GM20000 (cell line): ENCODE data around the gene VPS26C.
A peak's percentile ranks its signal among the peaks of the same experiment; 100 is the strongest.

ENCODE experiments used
- DNase-seq: peaks from one replicate; pipeline ENCODE4 v3.0.0; 2012; ENCODE audit warnings: low spot score
- TF ChIP-seq, protein P1 (sequence below): IDR thresholded peaks from 2 replicates; pipeline ENCODE4 v1.5.1; 2012; ENCODE audit warnings: mild to moderate bottlenecking, control low read depth; ENCODE audit errors: extremely low read depth, missing control alignments

Gene VPS26C

GRCh38 chr21:37214952-37215351 lies 52.2 kb downstream of the VPS26C start:
- no peak for DNase-seq
- TF ChIP-seq, protein P1, sequence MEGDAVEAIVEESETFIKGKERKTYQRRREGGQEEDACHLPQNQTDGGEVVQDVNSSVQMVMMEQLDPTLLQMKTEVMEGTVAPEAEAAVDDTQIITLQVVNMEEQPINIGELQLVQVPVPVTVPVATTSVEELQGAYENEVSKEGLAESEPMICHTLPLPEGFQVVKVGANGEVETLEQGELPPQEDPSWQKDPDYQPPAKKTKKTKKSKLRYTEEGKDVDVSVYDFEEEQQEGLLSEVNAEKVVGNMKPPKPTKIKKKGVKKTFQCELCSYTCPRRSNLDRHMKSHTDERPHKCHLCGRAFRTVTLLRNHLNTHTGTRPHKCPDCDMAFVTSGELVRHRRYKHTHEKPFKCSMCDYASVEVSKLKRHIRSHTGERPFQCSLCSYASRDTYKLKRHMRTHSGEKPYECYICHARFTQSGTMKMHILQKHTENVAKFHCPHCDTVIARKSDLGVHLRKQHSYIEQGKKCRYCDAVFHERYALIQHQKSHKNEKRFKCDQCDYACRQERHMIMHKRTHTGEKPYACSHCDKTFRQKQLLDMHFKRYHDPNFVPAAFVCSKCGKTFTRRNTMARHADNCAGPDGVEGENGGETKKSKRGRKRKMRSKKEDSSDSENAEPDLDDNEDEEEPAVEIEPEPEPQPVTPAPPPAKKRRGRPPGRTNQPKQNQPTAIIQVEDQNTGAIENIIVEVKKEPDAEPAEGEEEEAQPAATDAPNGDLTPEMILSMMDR, result no peak

DNA sequence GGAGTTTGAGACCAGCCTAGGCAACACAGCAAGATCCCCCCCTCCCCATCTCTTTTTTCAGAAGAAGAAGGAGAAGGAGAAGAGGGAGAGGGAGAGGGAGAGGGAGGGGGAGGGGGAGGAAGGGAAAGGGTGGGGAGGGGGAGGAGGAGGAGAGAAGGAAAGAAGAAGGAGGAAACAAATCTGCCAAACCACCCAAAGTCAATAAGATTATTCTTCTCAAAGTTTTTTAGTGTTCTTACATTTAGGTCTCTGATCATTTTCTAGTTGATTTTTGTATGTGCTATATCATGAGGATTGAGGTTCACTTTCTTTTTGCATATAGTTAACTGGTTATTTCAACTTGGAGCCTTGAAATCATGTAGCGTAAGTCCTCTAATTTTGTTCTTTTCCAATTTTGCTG lies 56.3 kb downstream of the VPS26C start:
- no peak for DNase-seq
- TF ChIP-seq, protein P1, result no peak

DNA sequence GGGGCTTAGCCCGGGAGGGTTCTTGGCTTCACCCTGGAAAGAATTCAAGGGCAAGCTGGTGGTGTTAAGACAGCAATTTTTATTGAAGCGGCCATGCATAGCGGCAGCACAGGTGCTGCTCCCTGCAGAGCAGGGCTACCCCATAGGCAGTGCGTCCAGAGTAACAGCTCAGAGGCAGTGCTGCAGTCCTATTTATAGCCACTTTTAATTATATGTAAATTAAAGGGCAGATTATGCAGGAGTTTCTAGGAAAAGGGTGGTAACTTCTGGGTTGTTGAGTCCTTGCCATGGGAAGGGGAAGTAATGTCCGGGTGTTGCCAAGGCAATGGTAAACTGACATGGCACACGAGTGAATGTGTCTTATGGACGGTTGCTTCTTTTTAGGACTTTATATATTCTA lies 57.0 kb downstream of the VPS26C start:
- no peak for DNase-seq

DNA sequence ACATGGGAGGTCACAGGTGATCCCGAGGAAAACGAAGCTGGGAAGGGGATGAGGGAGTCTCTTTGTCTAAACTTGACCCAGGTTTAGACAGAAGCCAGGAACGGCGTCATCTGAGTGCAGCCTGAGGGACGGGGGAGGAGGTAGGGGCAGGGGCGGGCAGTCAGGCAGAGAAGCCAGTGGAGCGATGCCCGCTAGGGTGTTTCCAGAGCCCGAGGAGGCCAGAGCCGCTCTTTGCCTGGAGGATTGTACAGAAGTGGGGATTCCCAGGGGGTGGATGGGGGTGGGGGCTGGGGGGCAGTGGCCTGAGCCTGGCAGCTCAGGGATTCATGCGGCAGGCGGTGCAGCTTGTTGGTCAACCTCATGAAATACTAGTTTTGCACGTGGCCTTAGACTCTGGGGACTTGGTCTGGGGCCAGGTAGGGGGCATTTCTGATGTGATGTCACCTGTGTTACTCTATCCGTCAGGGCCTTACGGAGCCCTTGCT lies 58.4 kb downstream of the VPS26C start:
- TF ChIP-seq, protein P1, result no peak

More for the DNA sequence above, 57.0 kb downstream of the VPS26C start:
- TF ChIP-seq, protein P1, result no peak

DNA sequence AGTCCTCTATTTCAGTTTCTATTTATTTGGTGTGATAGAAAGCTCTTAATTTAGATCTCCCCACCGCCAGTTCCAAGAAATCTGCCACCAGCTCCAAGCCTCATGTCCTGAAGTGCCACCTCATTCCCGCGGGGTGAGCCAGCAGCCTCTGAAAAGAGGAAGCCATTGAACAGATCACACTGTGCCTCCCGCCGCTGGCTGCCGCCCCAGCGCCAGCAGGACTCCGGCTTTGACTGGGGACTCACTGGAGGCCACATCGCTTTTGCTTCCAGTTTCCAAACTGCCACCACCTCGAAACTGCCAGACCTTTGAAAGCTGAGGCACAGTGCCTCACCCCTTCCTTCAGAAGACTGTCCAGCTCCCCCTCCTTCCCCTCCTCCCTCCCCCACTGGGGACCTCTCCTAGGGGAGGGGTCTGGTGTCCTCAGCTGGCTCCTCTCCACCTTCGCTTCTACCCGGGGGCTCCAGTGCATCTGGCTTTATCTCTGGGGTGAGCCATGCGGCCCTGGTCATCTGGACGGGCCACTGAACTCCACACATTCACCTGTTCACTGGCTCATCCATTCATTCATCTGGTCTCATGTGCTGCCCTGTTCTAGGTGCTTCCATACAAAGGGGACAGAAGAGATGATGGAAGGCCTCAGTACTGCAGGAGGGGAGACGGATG lies 58.9 kb downstream of the VPS26C start:
- DNase-seq, result peak; percentile 78
- TF ChIP-seq, protein P1, result no peak

More for the DNA sequence above, 58.4 kb downstream of the VPS26C start:
- peak; percentile 73 for DNase-seq

- DNase-seq, result peak; percentile 57
- TF ChIP-seq, protein P1, result no peak
Observed at GRCh38 chr21:37207441-37208009, 59.6 kb downstream of the VPS26C start.

DNA sequence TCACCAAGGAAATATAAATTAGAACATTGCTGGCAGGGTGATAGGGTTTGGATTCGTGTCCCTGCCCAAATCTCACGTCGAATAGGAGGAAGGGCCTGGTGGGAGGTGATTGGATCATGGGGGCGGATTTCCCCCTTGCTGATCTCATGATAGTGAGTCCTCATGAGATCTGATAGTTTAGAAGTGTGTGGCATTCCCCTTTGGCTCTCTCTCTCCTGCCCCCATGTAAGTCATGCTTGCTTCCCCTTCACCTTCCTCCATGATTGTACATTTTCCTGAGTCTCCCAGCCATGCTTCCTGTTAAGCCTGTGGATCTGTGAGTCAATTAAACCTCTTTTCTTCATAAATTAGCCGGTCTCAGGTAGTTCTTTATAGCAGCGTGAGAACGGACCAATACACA lies 60.6 kb downstream of the VPS26C start:
- DNase-seq, result no peak
- TF ChIP-seq, protein P1, result no peak
